ENCODE data around the gene ARHGAP19.

The ARHGAP19 gene

DNA sequence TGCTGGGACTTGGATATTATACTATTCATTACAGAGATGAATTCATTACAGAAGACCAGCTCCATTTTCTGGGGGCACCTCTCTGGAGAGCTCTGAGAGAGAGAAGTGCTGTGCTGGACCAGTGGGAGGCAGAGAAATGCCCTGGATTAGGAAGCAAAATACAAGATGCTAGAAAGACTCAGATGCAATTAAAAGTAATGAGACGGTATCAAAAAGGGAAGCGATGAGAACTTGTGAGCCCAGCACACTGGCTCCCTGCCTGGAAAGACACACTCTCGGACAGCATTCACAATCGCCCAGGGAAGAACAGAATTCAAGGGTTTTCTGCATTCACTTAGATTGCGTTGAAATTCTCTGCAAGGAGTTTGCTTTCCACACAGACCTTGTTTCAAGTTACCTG is 45.6 kb upstream of the ARHGAP19 start:
- TF ChIP-seq ESRRG (CRISPR knock-in tag; IDR thresholded peaks at IDR 0.05) (no peak), BACH2 (CRISPR knock-in tag; IDR thresholded peaks at IDR 0.05; ENCODE audit: borderline replicate concordance) (no peak), ZFP3 (CRISPR knock-in tag; IDR thresholded peaks at IDR 0.05) (no peak)
- no peak for ATAC-seq

DNA sequence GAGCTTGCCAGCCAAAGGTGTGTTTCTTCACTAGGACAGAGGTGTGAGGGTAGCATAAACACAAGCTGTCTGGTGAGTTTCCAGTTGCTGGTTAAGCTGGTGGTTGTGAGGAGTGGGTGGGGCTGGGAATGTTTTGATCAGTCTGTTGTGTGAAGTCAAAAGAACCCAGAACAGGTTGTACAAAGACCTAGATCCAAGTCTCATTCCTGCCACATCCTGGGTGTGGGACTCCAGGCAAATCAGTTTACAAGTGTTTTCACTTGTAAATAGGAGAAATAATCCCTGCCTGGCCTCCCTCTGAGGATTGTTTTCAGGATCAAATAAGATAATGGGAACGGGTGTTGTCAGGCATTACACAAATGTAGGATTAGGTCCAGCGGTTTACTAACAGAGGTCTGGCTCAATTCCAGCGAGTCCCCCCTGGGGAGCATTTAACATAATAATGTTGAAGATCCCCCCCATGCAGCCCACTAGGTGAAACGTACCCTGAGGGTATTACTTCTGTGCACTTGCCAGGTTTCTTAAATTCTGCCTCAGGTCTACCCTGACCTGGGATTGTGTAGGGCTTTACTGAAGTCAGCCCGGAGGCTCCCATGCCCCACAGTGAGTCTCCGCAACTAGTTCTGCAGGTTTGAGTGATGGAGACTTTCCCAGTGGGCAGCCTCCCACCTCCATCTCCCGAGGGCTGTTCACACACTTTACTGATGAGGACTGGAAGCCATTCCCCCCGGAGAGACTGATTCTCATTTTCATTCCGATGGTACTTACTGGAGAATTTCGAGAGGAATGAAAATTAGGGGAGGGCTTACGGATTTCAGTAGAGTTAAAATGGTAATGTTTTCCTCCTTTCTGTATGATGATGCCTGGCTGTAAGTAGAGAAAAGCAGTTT is 44.8 kb upstream of the ARHGAP19 start:
- ATAC-seq = no peak
- TF ChIP-seq ZNF70 (CRISPR knock-in tag; IDR thresholded peaks at IDR 0.05) = no peak
- no peak for TF ChIP-seq ZNF565 (CRISPR knock-in tag; conservative IDR thresholded peaks at IDR 0.05; ENCODE audit: low read depth)
- TF ChIP-seq ARNTL (CRISPR knock-in tag; IDR thresholded peaks at IDR 0.05; ENCODE audit: borderline replicate concordance, low read depth) = no peak
- TF ChIP-seq PATZ1 (CRISPR knock-in tag; IDR thresholded peaks at IDR 0.05; ENCODE audit: borderline replicate concordance) = no peak
- TF ChIP-seq CSRNP3 (CRISPR knock-in tag; IDR thresholded peaks at IDR 0.05) = no peak
- TF ChIP-seq TOX (CRISPR knock-in tag; IDR thresholded peaks at IDR 0.05; ENCODE audit: borderline replicate concordance) = no peak
- no peak for TF ChIP-seq ZNF8 (CRISPR knock-in tag; IDR thresholded peaks at IDR 0.05)
- TF ChIP-seq BACH2 (CRISPR knock-in tag; IDR thresholded peaks at IDR 0.05; ENCODE audit: borderline replicate concordance) = no peak
- no peak for TF ChIP-seq ESRRG (CRISPR knock-in tag; IDR thresholded peaks at IDR 0.05)
- no peak for TF ChIP-seq PPARA (CRISPR knock-in tag; IDR thresholded peaks at IDR 0.05; ENCODE audit: borderline replicate concordance)
- no peak for TF ChIP-seq ZFP3 (CRISPR knock-in tag; IDR thresholded peaks at IDR 0.05)

GRCh38 chr10:97336446-97336845 is 44.0 kb upstream of the ARHGAP19 start:
- TF ChIP-seq SNAI2 (CRISPR knock-in tag; IDR thresholded peaks at IDR 0.05) (no peak), ZNF70 (CRISPR knock-in tag; IDR thresholded peaks at IDR 0.05) (no peak), ARNTL (CRISPR knock-in tag; IDR thresholded peaks at IDR 0.05; ENCODE audit: borderline replicate concordance, low read depth) (no peak), ZFP30 (CRISPR knock-in tag; IDR thresholded peaks at IDR 0.05) (no peak), ZNF8 (CRISPR knock-in tag; IDR thresholded peaks at IDR 0.05) (no peak), RARB (CRISPR knock-in tag; IDR thresholded peaks at IDR 0.05) (no peak), PPARA (CRISPR knock-in tag; IDR thresholded peaks at IDR 0.05; ENCODE audit: borderline replicate concordance) (no peak), TOX (CRISPR knock-in tag; IDR thresholded peaks at IDR 0.05; ENCODE audit: borderline replicate concordance) (no peak), ISL1 (CRISPR knock-in tag; IDR thresholded peaks at IDR 0.05) (no peak), PATZ1 (CRISPR knock-in tag; IDR thresholded peaks at IDR 0.05; ENCODE audit: borderline replicate concordance) (no peak), CSRNP3 (CRISPR knock-in tag; IDR thresholded peaks at IDR 0.05) (no peak), TCF4 (CRISPR knock-in tag; IDR thresholded peaks at IDR 0.05; ENCODE audit: borderline replicate concordance) (no peak), ZNF565 (CRISPR knock-in tag; conservative IDR thresholded peaks at IDR 0.05; ENCODE audit: low read depth) (no peak), ESRRG (CRISPR knock-in tag; IDR thresholded peaks at IDR 0.05) (no peak), OSR1 (CRISPR knock-in tag; IDR thresholded peaks at IDR 0.05) (no peak), BACH2 (CRISPR knock-in tag; IDR thresholded peaks at IDR 0.05; ENCODE audit: borderline replicate concordance) (no peak), ZC3H10 (CRISPR knock-in tag; IDR thresholded peaks at IDR 0.05) (no peak)
- TF ChIP-seq, protein P1, sequence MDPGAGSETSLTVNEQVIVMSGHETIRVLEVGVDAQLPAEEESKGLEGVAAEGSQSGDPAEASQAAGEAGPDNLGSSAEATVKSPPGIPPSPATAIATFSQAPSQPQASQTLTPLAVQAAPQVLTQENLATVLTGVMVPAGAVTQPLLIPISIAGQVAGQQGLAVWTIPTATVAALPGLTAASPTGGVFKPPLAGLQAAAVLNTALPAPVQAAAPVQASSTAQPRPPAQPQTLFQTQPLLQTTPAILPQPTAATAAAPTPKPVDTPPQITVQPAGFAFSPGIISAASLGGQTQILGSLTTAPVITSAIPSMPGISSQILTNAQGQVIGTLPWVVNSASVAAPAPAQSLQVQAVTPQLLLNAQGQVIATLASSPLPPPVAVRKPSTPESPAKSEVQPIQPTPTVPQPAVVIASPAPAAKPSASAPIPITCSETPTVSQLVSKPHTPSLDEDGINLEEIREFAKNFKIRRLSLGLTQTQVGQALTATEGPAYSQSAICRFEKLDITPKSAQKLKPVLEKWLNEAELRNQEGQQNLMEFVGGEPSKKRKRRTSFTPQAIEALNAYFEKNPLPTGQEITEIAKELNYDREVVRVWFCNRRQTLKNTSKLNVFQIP (CRISPR knock-in tag; IDR thresholded peaks at IDR 0.05; ENCODE audit: borderline replicate concordance, low read depth) = no peak
- TF ChIP-seq, protein P2, sequence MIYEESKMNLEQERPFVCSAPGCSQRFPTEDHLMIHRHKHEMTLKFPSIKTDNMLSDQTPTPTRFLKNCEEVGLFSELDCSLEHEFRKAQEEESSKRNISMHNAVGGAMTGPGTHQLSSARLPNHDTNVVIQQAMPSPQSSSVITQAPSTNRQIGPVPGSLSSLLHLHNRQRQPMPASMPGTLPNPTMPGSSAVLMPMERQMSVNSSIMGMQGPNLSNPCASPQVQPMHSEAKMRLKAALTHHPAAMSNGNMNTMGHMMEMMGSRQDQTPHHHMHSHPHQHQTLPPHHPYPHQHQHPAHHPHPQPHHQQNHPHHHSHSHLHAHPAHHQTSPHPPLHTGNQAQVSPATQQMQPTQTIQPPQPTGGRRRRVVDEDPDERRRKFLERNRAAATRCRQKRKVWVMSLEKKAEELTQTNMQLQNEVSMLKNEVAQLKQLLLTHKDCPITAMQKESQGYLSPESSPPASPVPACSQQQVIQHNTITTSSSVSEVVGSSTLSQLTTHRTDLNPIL (CRISPR knock-in tag; IDR thresholded peaks at IDR 0.05; ENCODE audit: low read depth) = no peak
- no peak for ATAC-seq
